PFSK-1 (cell line): ENCODE data around the gene TLN1.

Source experiments
- FOXP2 ChIP-seq: optimal IDR thresholded peaks from 2 replicates; pipeline ENCODE3; 2011; ENCODE audit warnings: borderline replicate concordance, control low read depth, inconsistent platforms; ENCODE audit not compliant: insufficient read depth; ENCODE audit errors: extremely low read length, extremely low read depth
- POLR2AphosphoS5 ChIP-seq: IDR thresholded peaks from 2 replicates; pipeline ENCODE4 v1.6.1; 2012; ENCODE audit warnings: low read depth, mild to moderate bottlenecking, control low read depth, low read length, moderate library complexity
- SIN3A ChIP-seq: IDR thresholded peaks from 2 replicates; pipeline ENCODE4 v1.6.1; 2012; ENCODE audit warnings: mild to moderate bottlenecking, low read length, moderate library complexity, borderline replicate concordance; ENCODE audit not compliant: insufficient read depth
- TAF1 ChIP-seq: IDR thresholded peaks from 2 replicates; pipeline ENCODE4 v1.6.1; 2012; ENCODE audit warnings: low read length, control low read depth, borderline replicate concordance; ENCODE audit not compliant: insufficient read depth
- TF ChIP-seq, protein P1 (sequence below), 2 experiments: IDR thresholded peaks; 2 replicates each; pipeline versions ENCODE4 v1.6.1 to v1.8.0; 2011 to 2012; ENCODE audit warnings: low read depth in 2 of 2, low read length in 2 of 2, control low read depth in 1 of 2, inconsistent platforms in 1 of 2, mild to moderate bottlenecking in 1 of 2, moderate library complexity in 1 of 2; ENCODE audit not compliant: insufficient read depth in 1 of 2

DNA sequence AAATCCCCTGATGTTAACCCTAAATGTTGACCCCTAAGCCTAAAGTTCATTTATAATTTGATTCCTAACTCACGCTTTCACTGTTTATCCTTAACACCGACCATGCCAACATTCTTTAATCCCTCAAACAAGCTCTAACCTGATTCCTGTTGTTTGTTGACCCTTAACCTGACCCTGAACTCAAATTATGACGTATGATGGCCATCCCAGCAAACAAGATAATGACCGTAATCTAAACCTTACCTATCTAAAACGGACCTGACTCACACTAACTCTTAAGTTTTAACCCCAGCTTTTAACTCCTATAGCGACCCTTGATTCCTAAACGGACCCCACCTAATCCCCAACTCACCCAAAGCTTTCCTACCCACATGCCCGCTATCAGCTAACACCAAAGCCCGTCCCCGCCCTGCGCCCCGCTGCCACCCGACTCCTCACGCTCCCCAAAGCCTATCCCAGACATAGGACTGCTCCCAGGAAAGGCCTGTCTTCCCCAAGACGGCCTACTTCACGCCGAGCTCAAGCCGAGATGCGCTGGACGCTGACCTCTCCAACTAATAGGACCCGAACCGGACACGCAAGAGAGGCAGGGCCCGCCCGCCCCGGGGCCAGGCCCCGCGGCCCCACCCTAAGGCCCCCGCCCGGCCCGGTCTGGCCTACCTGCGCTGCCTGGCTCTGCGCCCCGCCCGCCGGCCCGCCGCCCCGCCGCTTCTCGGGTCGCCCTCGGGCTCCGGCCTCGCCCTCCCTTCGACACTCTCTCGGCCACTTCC is 395 bp downstream of the TLN1 start:
- TF ChIP-seq TAF1 (no peak), SIN3A (no peak; the same call in 1 of the 2 replicates), POLR2AphosphoS5 (no peak), FOXP2 (no peak)
- TF ChIP-seq, protein P1, sequence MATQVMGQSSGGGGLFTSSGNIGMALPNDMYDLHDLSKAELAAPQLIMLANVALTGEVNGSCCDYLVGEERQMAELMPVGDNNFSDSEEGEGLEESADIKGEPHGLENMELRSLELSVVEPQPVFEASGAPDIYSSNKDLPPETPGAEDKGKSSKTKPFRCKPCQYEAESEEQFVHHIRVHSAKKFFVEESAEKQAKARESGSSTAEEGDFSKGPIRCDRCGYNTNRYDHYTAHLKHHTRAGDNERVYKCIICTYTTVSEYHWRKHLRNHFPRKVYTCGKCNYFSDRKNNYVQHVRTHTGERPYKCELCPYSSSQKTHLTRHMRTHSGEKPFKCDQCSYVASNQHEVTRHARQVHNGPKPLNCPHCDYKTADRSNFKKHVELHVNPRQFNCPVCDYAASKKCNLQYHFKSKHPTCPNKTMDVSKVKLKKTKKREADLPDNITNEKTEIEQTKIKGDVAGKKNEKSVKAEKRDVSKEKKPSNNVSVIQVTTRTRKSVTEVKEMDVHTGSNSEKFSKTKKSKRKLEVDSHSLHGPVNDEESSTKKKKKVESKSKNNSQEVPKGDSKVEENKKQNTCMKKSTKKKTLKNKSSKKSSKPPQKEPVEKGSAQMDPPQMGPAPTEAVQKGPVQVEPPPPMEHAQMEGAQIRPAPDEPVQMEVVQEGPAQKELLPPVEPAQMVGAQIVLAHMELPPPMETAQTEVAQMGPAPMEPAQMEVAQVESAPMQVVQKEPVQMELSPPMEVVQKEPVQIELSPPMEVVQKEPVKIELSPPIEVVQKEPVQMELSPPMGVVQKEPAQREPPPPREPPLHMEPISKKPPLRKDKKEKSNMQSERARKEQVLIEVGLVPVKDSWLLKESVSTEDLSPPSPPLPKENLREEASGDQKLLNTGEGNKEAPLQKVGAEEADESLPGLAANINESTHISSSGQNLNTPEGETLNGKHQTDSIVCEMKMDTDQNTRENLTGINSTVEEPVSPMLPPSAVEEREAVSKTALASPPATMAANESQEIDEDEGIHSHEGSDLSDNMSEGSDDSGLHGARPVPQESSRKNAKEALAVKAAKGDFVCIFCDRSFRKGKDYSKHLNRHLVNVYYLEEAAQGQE (IDR thresholded peaks at IDR 0.05; ENCODE audit: insufficient read depth in 1 of 2, low read depth in 2 of 2, low read length in 2 of 2), result no peak
